ENCODE measurements around the gene ULK1.
A peak's percentile ranks its signal among the peaks of the same experiment; 100 is the strongest.

Gene ULK1

GRCh38 chr12:131893605-131894312 is 663 bp upstream of the ULK1 start:
- Mint-ChIP-seq H3K4me1 (peaks cover 30% of the 10 kb centered on the region), H3K9me3 (no peaks in the 10 kb centered on the region)

GRCh38 chr12:131894981-131895639 is 688 bp downstream of the ULK1 start:
- no peaks in the 10 kb centered on the region for H3K9me3 Mint-ChIP-seq
- H3K27ac Mint-ChIP-seq, result no peak overlapping the region
- peaks cover 4% of the 10 kb centered on the region for H3K27me3 Mint-ChIP-seq (ENCODE audit: low read depth, poor library complexity)
- DNase-seq, result peak; percentile 38
- peaks cover 26% of the 10 kb centered on the region for H3K4me1 Mint-ChIP-seq
- no peak for TF ChIP-seq CTCF (IDR thresholded peaks at IDR 0.05)
- H3K36me3 Mint-ChIP-seq (ENCODE audit: low read depth), result peaks cover 7% of the 10 kb centered on the region
- H3K4me3 Mint-ChIP-seq, result peak overlapping the region; percentile 88

More at GRCh38 chr12:131893605-131894312, 663 bp upstream of the ULK1 start:
- no peak for DNase-seq
- H3K27ac Mint-ChIP-seq, result no peak overlapping the region
- TF ChIP-seq CTCF (IDR thresholded peaks at IDR 0.05), result no peak
- H3K4me3 Mint-ChIP-seq, result peak overlapping the region; percentile 64
- H3K36me3 Mint-ChIP-seq (ENCODE audit: low read depth), result peaks cover 7% of the 10 kb centered on the region
- peaks cover 18% of the 10 kb centered on the region for H3K27me3 Mint-ChIP-seq (ENCODE audit: low read depth, poor library complexity)

- no peak for TF ChIP-seq CTCF (IDR thresholded peaks at IDR 0.05)
- H3K9me3 Mint-ChIP-seq, result no peaks in the 10 kb centered on the region
- no peak for DNase-seq
- H3K36me3 Mint-ChIP-seq (ENCODE audit: low read depth), result peaks cover 7% of the 10 kb centered on the region
- H3K27ac Mint-ChIP-seq, result no peak overlapping the region
- H3K27me3 Mint-ChIP-seq (ENCODE audit: low read depth, poor library complexity), result peaks cover 2% of the 10 kb centered on the region
- H3K4me3 Mint-ChIP-seq, result peak overlapping the region; percentile 88
- H3K4me1 Mint-ChIP-seq, result peaks cover 29% of the 10 kb centered on the region
Observed at GRCh38 chr12:131895640-131896079, 1.2 kb downstream of the ULK1 start.

- H3K27ac Mint-ChIP-seq, result no peak overlapping the region
Observed at GRCh38 chr12:131896080-131896810, 1.8 kb downstream of the ULK1 start.

GRCh38 chr12:131896811-131897270 is 2.4 kb downstream of the ULK1 start:
- peaks cover 29% of the 10 kb centered on the region for H3K4me1 Mint-ChIP-seq
- TF ChIP-seq CTCF (IDR thresholded peaks at IDR 0.05), result no peak
- no peak for DNase-seq
- H3K27ac Mint-ChIP-seq, result no peak overlapping the region
- H3K27me3 Mint-ChIP-seq (ENCODE audit: low read depth, poor library complexity), result peaks cover 2% of the 10 kb centered on the region
- H3K4me3 Mint-ChIP-seq, result peak overlapping the region; percentile 88
- no peaks in the 10 kb centered on the region for H3K9me3 Mint-ChIP-seq
- H3K36me3 Mint-ChIP-seq (ENCODE audit: low read depth), result peaks cover 7% of the 10 kb centered on the region

More at GRCh38 chr12:131896080-131896810, 1.8 kb downstream of the ULK1 start:
- Mint-ChIP-seq H3K36me3 (ENCODE audit: low read depth) (peaks cover 7% of the 10 kb centered on the region), H3K9me3 (no peaks in the 10 kb centered on the region), H3K27me3 (ENCODE audit: low read depth, poor library complexity) (peaks cover 2% of the 10 kb centered on the region), H3K4me1 (peaks cover 29% of the 10 kb centered on the region), H3K4me3 (peak overlapping the region; percentile 88)
- peak; percentile 87 for DNase-seq
- no peak for TF ChIP-seq CTCF (IDR thresholded peaks at IDR 0.05)
